Keratinocyte (primary cell): ENCODE measurements around the gene PPTC7. TPM values are rescaled to one million over a fixed set of nuclear protein-coding genes. Genes with fewer than 3 reads are reported as not detected.

Source experiments
- DNase-seq: peaks from one replicate; pipeline ENCODE4 v3.0.0-alpha.2; 2011; ENCODE audit warnings: low read depth, missing footprints, low spot score
- FAIRE-seq: peaks from 2 replicates; lab custom pipeline; 2011; peaks lifted over from hg19 to GRCh38; lab: Jason Lieb, UNC
- H2AFZ ChIP-seq: 2 replicates; pipeline ENCODE4 v1.6.0; 2012; ENCODE audit warnings: low read length, control low read depth, inconsistent platforms; ENCODE audit not compliant: control insufficient read depth
- H3K27ac ChIP-seq: 2 replicates; pipeline ENCODE4 v1.5.1; 2011; ENCODE audit warnings: low read length; ENCODE audit not compliant: control insufficient read depth, insufficient read depth
- H3K27me3 ChIP-seq: 3 replicates; pipeline ENCODE4 v1.6.0; 2011; ENCODE audit warnings: low read length; ENCODE audit not compliant: control insufficient read depth, insufficient read depth; ENCODE audit errors: extremely low read depth
- H3K36me3 ChIP-seq, 2 experiments: 2 replicates in 1 of 2; 3 replicates in 1 of 2; pipeline ENCODE4 v1.5.1; 2011; ENCODE audit warnings: low read length in 2 of 2, mild to moderate bottlenecking in 1 of 2; ENCODE audit not compliant: control insufficient read depth in 2 of 2, insufficient read depth in 2 of 2; ENCODE audit errors: extremely low read depth in 1 of 2
- H3K4me1 ChIP-seq: 3 replicates; pipeline ENCODE4 v1.5.1; 2011; ENCODE audit warnings: low read length; ENCODE audit not compliant: control insufficient read depth, insufficient read depth; ENCODE audit errors: extremely low read depth
- H3K4me2 ChIP-seq: 3 replicates; pipeline ENCODE4 v1.6.0; 2011; ENCODE audit warnings: low read depth, low read length; ENCODE audit not compliant: control insufficient read depth, insufficient read depth; ENCODE audit errors: extremely low read depth
- H3K4me3 ChIP-seq, 3 experiments: fragments of 200-600 bp in 1 of 3; sonication (generic) in 1 of 3; 2 replicates in 2 of 3; 3 replicates in 1 of 3; pipeline ENCODE4 v1.5.1; 2011 to 2016; ENCODE audit warnings: low read length in 3 of 3, mild to moderate bottlenecking in 3 of 3, control low read depth in 2 of 3, inconsistent platforms in 1 of 3, low read depth in 1 of 3, mixed read lengths in 1 of 3, mixed run types in 1 of 3, moderate library complexity in 1 of 3; ENCODE audit not compliant: control insufficient read depth in 2 of 3, insufficient read depth in 2 of 3; ENCODE audit errors: extremely low read depth in 1 of 3
- H3K79me2 ChIP-seq: 2 replicates; pipeline ENCODE4 v1.6.0; 2012; ENCODE audit warnings: low read length; ENCODE audit not compliant: control insufficient read depth, insufficient read depth
- H3K9ac ChIP-seq: 3 replicates; pipeline ENCODE4 v1.6.0; 2011; ENCODE audit warnings: low read length; ENCODE audit not compliant: control insufficient read depth, insufficient read depth; ENCODE audit errors: extremely low read depth
- H3K9me1 ChIP-seq: 3 replicates; pipeline ENCODE4 v1.6.0; 2011; ENCODE audit warnings: low read length; ENCODE audit not compliant: control insufficient read depth, insufficient read depth; ENCODE audit errors: extremely low read depth
- H3K9me3 ChIP-seq: 2 replicates; pipeline ENCODE4 v1.5.1; 2012; ENCODE audit warnings: low read depth, low read length; ENCODE audit not compliant: control insufficient read depth
- H4K20me1 ChIP-seq: 3 replicates; pipeline ENCODE4 v1.6.0; 2011; ENCODE audit warnings: low read length; ENCODE audit not compliant: control insufficient read depth, insufficient read depth; ENCODE audit errors: extremely low read depth
- CTCF ChIP-seq, 3 experiments: IDR thresholded peaks in 1 of 3; conservative IDR thresholded peaks in 1 of 3; optimal IDR thresholded peaks in 1 of 3; 2 replicates in 2 of 3; 3 replicates in 1 of 3; pipeline versions ENCODE3 to v1.5.1; 2011; ENCODE audit warnings: low read length in 3 of 3, mild to moderate bottlenecking in 3 of 3, moderate library complexity in 2 of 3, control low read depth in 1 of 3, inconsistent platforms in 1 of 3; ENCODE audit not compliant: insufficient read depth in 2 of 3; ENCODE audit errors: extremely low read depth in 1 of 3
- EZH2 ChIP-seq: IDR thresholded peaks from one replicate; pipeline ENCODE4 v1.6.1; 2012; ENCODE audit warnings: inconsistent platforms, mild to moderate bottlenecking, low read length, moderate library complexity
- dilution Hi-C: fragments of 300-500 bp; cut with MboI; formaldehyde crosslinking; loops from one replicate; pipeline ENCODE4 v1.7.0; 2020; ENCODE audit warnings: low sequenced_read_pairs; ENCODE audit not compliant: extremely low pct_ligation_motif_present
- polyA plus RNA-seq, 5 experiments: library from polyadenylated mRNA; depleted of rRNA in 3 of 5; stranded (reverse) in 3 of 5; stranded (forward) in 1 of 5; unstranded in 1 of 5; fragments of >200 nt; gene quantifications; 1 replicate in 1 of 5; 2 replicates in 3 of 5; 3 replicates in 1 of 5; pipeline versions ENCODE4 v1.2.1 to v1.2.3, GENCODE V29; 2011 to 2012; ENCODE audit warnings: missing spikeins in 2 of 5, low read depth in 1 of 5, low replicate concordance in 1 of 5

Gene PPTC7
- polyA plus RNA-seq, 1 donor (not counting 4 experiments of a cell fraction or from before 2014, with no cell fraction given) = 35.9 TPM

- DNase-seq = no peak
- H3K79me2 ChIP-seq = peaks cover 21% of the 10 kb centered on the region
- H3K27ac ChIP-seq = no peak overlapping the region
- dilution Hi-C loops = no loop called here
- peaks cover 16 to 34% of the 10 kb centered on the region in 2 experiments for H3K36me3 ChIP-seq
- H3K9ac ChIP-seq = no peak overlapping the region
- H3K4me1 ChIP-seq = peaks cover 38% of the 10 kb centered on the region
- TF ChIP-seq EZH2 = no peak
- no peak for TF ChIP-seq CTCF (optimal IDR thresholded peaks at IDR 0.05 in 1 of 3, IDR thresholded peaks at IDR 0.05 in 1 of 3, conservative IDR thresholded peaks at IDR 0.05 in 1 of 3; ENCODE audit: extremely low read depth in 1 of 3, insufficient read depth in 2 of 3, low read length in 3 of 3)
- H3K9me3 ChIP-seq = no peaks in the 10 kb centered on the region
- no peak overlapping the region for H2AFZ ChIP-seq
- no peak overlapping the region for H3K4me2 ChIP-seq
- FAIRE-seq = peak; percentile 52
- no peaks in the 10 kb centered on the region for H3K9me1 ChIP-seq
- H3K27me3 ChIP-seq = no peaks in the 10 kb centered on the region
- peaks cover 2% of the 10 kb centered on the region for H4K20me1 ChIP-seq
- no peak overlapping the region for H3K4me3 ChIP-seq
Measured at GRCh38 chr12:110533607-110534006, 49.5 kb downstream of the PPTC7 start.

GRCh38 chr12:110532644-110533043 lies 50.5 kb downstream of the PPTC7 start:
- DNase-seq (no peak), FAIRE-seq (no peak)
- Histone ChIP-seq H3K4me3 (no peak overlapping the region), H3K27ac (no peak overlapping the region), H3K79me2 (peaks cover 21% of the 10 kb centered on the region), H3K9me1 (no peaks in the 10 kb centered on the region), H3K9ac (no peak overlapping the region), H3K4me1 (peaks cover 28% of the 10 kb centered on the region), H3K27me3 (no peaks in the 10 kb centered on the region), H3K4me2 (no peak overlapping the region), H3K36me3 (peaks cover 12 to 27% of the 10 kb centered on the region in 2 experiments), H3K9me3 (no peaks in the 10 kb centered on the region), H2AFZ (no peak overlapping the region), H4K20me1 (peaks cover 2% of the 10 kb centered on the region)
- TF ChIP-seq EZH2 (no peak), CTCF (optimal IDR thresholded peaks at IDR 0.05 in 1 of 3, IDR thresholded peaks at IDR 0.05 in 1 of 3, conservative IDR thresholded peaks at IDR 0.05 in 1 of 3; ENCODE audit: extremely low read depth in 1 of 3, insufficient read depth in 2 of 3, low read length in 3 of 3) (no peak)
- dilution Hi-C loops = no loop called here
